Right atrium auricular region (tissue), 2 donors: ENCODE data around the gene AMZ1. TPM values are rescaled to one million over a fixed set of nuclear protein-coding genes. Genes with fewer than 3 reads are reported as not detected.
A peak's percentile ranks its signal among the peaks of the same experiment; 100 is the strongest.

Source experiments
- DNase-seq: peaks from one replicate; pipeline ENCODE4 v3.0.0-alpha.2; 2019; ENCODE audit warnings: low spot score
- H3K27ac ChIP-seq, 2 donors: fragments of 200-600 bp; sonication (generic); 1 replicate in 1 of 2; 2 replicates in 1 of 2; pipeline ENCODE4 v1.5.1; 2016 to 2019
- H3K27me3 ChIP-seq, 2 donors: fragments of 200-600 bp; sonication (generic); one replicate each; pipeline versions ENCODE4 v1.5.1 to v1.6.0; 2017 to 2019
- H3K36me3 ChIP-seq: fragments of 200-600 bp; sonication (generic); one replicate; pipeline ENCODE4 v1.5.1; 2016
- H3K4me1 ChIP-seq, 2 donors: fragments of 200-600 bp; sonication (generic); one replicate each; pipeline versions ENCODE4 v1.5.1 to v1.6.0; 2017 to 2019
- H3K4me3 ChIP-seq, 2 donors: fragments of 200-600 bp; sonication (generic); 1 replicate in 1 of 2; 2 replicates in 1 of 2; pipeline ENCODE4 v1.5.1; 2017 to 2019; ENCODE audit warnings: mild to moderate bottlenecking in 1 of 2, moderate library complexity in 1 of 2
- H3K9me3 ChIP-seq, 2 donors: fragments of 200-600 bp; sonication (generic); one replicate each; pipeline ENCODE4 v1.5.1; 2019
- total RNA-seq, 2 donors: library from RNA; depleted of rRNA; stranded (reverse); fragments of >200 nt; gene quantifications; one replicate each; pipeline ENCODE4 v1.1.0, GENCODE V29; 2016
- TF ChIP-seq, protein P1 (sequence below), 2 donors: fragments of 200-600 bp; sonication (generic); IDR thresholded peaks; one replicate each; pipeline ENCODE4 v1.5.1; 2019; ENCODE audit warnings: antibody characterized with exemption in 2 of 2

AMZ1 gene
- total RNA-seq, 2 donors from 2014 or later, result 0.07 TPM; not detected in 1

DNA sequence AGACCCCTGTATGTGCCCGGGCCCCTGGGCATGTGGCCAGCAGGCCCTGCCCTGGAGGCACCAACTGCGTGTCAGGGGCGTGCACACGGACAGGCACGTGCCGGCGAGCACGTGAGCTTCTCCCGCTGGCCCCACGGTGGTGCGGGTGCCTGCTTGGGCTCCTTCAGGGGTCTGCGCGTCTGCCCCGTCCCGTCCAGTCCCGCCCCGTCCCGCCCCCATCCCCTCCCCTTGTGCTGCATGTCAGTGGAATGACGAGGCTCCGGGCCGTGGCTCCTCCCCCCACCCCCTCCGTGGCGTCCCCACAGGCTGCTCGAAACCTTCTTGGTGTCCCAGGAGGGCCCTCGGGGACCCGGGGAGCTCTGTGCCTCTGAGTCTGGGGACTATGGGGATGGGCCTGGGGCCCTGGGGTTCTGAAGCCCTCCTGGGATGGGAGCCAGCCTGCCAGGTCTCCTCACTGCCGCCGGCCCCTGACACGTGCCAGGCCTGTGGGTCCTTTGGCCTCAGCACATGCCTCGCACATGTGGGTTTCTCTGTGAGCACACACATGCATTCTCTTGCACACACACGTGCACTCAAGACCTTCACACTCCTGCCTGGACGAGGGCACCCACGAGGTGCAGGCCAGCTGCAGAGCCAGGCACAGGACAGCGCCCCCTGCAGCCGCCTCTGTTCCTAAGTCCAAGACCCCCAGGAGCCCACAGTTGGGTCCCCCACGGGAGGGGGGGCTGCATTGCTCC lies 27.5 kb upstream of the AMZ1 start:
- TF ChIP-seq, protein P1, sequence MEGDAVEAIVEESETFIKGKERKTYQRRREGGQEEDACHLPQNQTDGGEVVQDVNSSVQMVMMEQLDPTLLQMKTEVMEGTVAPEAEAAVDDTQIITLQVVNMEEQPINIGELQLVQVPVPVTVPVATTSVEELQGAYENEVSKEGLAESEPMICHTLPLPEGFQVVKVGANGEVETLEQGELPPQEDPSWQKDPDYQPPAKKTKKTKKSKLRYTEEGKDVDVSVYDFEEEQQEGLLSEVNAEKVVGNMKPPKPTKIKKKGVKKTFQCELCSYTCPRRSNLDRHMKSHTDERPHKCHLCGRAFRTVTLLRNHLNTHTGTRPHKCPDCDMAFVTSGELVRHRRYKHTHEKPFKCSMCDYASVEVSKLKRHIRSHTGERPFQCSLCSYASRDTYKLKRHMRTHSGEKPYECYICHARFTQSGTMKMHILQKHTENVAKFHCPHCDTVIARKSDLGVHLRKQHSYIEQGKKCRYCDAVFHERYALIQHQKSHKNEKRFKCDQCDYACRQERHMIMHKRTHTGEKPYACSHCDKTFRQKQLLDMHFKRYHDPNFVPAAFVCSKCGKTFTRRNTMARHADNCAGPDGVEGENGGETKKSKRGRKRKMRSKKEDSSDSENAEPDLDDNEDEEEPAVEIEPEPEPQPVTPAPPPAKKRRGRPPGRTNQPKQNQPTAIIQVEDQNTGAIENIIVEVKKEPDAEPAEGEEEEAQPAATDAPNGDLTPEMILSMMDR (IDR thresholded peaks at IDR 0.05), result peak in 1 of 2 donors; percentile 33
- no peak for DNase-seq
- Histone ChIP-seq H3K27ac (peak overlapping the region in 1 of 2 donors; percentile 21), H3K9me3 (no peaks in the 10 kb centered on the region), H3K4me1 (peaks cover 0 to 31% of the 10 kb centered on the region in 2 donors), H3K4me3 (no peak overlapping the region), H3K27me3 (no peaks in the 10 kb centered on the region), H3K36me3 (peaks cover 8% of the 10 kb centered on the region)

- DNase-seq, result no peak
- Histone ChIP-seq H3K27me3 (no peaks in the 10 kb centered on the region), H3K4me1 (peaks cover 0 to 32% of the 10 kb centered on the region in 2 donors), H3K4me3 (no peak overlapping the region), H3K9me3 (no peaks in the 10 kb centered on the region), H3K36me3 (peaks cover 8% of the 10 kb centered on the region), H3K27ac (no peak overlapping the region)
- TF ChIP-seq, protein P1 (IDR thresholded peaks at IDR 0.05), result no peak
Measured at GRCh38 chr7:2661096-2661449, 26.9 kb upstream of the AMZ1 start.

GRCh38 chr7:2661602-2662272 lies 26.3 kb upstream of the AMZ1 start:
- Histone ChIP-seq H3K27ac (no peak overlapping the region), H3K36me3 (peaks cover 1% of the 10 kb centered on the region), H3K4me3 (no peak overlapping the region), H3K27me3 (no peaks in the 10 kb centered on the region), H3K4me1 (peaks cover 0 to 32% of the 10 kb centered on the region in 2 donors), H3K9me3 (no peaks in the 10 kb centered on the region)
- TF ChIP-seq, protein P1 (IDR thresholded peaks at IDR 0.05), result no peak
- DNase-seq, result no peak

DNA sequence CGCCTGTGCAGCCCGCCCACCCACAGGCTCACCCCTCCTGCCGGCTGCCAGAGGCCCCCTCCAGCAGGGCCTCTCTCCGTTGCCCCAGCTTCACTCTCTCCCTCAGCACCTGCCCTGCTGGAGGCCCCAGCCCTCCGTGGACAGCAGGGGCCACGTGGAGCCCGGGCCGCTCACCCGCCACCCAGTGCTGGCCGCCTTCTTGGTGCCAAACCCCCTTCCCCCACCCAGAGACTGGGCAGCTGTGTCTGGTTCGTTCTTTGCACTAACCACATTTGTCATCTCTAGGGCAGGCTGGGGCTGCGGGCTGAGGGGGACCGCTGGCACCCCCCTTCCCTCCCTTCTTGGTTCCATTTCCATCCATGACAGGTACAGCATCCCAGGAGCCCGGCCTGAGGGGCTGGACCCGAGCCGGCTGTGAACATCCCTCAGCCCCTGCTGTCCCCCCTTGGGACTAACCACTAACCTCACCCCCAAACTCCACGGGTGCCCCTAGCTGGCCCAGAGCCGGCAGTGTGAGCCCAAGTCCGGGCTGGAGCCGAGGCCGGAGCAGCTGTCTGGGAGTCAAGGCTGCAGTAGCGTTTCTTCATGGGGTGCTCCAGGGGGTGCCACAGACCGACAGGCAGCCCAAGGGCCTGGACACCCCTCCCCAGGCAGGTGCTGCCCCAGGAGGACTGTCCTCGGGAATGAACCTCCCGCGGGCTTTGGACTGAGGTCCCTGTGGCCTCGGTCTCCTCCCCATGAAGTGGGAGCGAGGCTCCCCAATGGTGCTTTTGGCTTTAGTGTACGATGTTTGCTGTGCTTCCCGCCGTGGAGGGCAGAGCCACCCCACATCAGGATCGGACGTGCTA lies 25.5 kb upstream of the AMZ1 start:
- DNase-seq, result no peak
- Histone ChIP-seq H3K36me3 (no peaks in the 10 kb centered on the region), H3K4me1 (peaks cover 0 to 32% of the 10 kb centered on the region in 2 donors), H3K27ac (peak overlapping the region; percentile 45 to 64), H3K9me3 (no peaks in the 10 kb centered on the region), H3K27me3 (no peaks in the 10 kb centered on the region), H3K4me3 (no peak overlapping the region)
- TF ChIP-seq, protein P1 (IDR thresholded peaks at IDR 0.05), result no peak

DNA sequence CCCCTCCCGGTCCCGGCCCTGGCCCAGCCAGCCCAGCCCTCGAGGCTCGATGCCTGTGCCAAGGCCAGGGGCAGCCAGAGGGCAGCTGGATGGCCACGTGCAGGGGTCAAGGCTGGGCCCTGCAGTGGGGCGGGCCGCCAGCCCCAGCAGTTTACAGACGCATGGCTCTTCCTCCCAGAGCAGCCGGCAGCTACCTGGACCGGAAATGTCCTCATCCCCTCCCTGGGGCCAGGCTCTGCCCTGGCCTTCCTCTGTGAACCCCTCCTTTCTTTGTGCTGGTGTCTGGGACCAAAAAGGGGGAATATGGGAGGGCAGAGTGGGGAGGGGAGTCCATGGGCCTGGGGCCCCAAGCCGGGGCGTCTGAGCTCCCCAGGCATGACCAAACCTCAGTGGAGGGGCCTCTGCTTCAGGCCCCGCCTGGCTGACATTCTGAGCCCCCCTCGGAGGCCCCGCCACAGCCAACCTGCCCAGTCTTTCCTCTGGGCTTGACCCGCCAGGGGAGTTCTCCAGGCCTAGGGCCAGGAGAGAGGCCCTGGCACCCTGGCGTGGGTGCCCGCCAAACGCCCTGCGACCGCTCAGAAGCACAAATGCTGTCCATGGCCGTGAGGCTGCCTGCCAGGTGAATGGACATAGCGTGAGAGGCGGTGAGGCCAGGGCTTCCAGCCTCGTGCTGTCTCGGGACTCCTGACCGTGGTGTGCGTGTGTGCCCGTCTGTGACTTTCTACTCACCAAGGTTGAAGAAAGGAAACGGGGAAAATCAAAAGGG lies 24.7 kb upstream of the AMZ1 start:
- no peaks in the 10 kb centered on the region for H3K27me3 ChIP-seq
- no peak for DNase-seq
- TF ChIP-seq, protein P1 (IDR thresholded peaks at IDR 0.05), result no peak
- H3K4me1 ChIP-seq, result peaks cover 0 to 32% of the 10 kb centered on the region in 2 donors
- no peaks in the 10 kb centered on the region for H3K36me3 ChIP-seq
- H3K9me3 ChIP-seq, result no peaks in the 10 kb centered on the region
- no peak overlapping the region for H3K4me3 ChIP-seq
- peak overlapping the region; percentile 45 to 64 for H3K27ac ChIP-seq
